HPDE6-E6E7 (cell line): Measurements from ENCODE around the gene ABCA2.

Experiments
- DNase-seq: peaks from one replicate; pipeline ENCODE4 v3.0.0; 2011; ENCODE audit warnings: missing footprints; ENCODE audit errors: extremely low spot score

Gene ABCA2

DNA sequence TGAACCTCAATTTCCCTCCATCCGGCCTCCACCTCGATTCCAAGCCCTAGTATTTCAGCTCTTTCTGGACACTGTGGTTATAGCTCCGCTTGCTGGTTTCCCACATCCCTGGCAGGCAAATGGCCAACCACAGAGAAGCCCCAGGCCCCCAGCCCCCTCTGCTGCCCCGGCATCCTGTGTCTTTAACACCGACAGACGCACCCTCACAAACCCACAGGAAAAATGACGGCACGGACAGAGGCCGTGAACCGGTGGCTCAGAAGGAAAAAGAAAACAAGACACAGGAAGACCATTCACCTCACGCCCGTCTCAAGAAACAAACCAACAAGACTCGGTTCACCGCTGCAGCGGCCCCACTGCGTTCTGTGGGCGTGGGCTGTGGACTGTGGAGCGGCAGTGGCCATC lies 30.2 kb downstream of the ABCA2 start:
- DNase-seq: no peak

DNA sequence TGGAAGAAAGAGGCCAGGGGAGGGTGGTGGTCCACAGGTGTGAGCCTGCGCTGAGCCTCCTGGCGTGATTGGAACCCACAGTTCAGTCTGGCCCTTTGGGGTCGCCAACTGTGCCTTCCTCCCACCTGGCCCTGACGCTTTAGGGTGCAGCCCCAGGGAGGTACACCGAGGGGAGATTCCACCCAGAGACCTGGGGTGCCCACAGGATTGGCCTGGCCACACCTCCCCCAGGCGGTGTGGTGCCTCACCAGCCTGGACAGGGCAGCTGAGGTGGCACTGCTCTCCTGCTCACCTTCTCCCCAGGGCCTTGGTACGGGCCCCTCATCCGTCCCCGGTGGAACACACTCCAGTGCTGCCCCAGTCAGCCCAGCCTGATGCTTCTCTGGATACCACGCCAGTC lies 30.7 kb downstream of the ABCA2 start:
- no peak for DNase-seq

DNA sequence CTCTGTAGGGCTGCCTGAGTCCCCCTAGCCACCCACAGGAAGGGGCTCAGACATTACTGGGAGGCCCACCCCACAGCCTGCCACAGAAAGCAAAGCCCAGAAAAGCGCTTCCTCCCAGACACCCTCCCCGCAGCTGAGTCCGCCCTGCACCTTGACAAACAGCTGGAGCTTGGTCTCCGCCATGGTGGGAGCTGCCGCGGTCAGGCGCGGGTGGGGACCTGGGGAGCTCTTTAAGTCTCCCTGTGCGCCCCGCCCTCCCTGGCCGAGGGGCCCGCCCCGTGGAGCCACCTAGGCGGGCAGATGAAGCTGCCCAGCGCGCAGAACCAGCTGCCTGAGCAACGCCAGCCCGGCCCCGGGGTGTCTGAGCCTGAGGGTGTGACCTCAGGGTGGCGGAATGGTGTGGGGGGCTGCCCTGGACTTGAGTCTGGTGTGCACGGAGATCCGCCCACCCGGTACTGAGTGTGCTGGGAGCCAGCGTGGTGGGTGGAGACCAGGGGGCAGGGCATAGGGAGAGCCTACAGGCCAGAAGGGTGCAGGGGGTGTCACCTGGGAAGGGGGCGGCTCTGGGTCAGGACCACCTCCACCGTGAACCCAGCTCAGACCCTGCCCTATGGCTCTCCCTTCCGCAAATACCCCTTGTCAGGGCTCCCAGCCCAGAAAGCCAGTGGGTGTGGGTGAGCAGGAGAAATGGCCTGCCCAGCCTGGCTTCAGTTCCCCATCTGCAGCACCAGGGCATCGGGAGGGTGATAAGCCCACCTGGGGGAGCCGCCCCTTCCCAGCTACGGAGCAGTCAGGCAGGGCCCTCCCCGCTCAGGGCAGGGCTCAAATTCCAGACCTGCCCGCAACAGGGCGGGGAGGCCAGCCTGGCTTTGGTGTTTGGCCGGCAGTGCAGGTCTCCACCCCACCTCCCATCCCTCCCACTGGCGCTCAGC lies 31.4 kb downstream of the ABCA2 start, which contains the start of gene CLIC3:
CLIC3 (minus strand) TSS at position 208 of the 932 bp plus-strand sequence; CDS start at position 183, 25 bp downstream.
- peak; percentile 55 for DNase-seq

DNA sequence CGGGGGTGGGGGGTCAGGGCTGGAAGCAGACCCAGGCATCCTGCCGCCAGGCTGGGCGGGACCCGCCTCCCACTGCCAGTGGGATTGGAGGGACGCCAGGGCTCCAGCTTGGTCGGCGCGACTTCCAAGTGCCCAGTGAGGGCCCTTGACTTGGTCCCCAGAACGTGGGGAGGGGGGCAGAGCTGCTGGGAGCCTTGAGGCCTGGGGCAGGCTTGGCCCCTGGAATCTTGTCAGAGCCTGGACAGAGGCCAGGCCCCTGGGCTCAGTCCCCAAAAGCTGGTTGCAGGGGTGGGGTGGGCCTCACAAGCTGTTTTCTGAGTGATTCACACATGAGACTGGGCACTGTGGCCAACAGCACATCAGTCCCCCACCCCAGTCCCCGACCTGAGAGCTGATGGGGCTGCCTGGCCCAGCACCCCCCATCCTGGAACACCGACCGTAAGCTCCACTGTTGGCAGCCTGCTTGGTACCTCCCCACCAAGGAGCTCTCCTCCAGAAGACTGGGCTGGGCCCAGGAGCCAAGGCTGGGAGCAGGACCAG lies 32.2 kb downstream of the ABCA2 start:
- DNase-seq: no peak

DNA sequence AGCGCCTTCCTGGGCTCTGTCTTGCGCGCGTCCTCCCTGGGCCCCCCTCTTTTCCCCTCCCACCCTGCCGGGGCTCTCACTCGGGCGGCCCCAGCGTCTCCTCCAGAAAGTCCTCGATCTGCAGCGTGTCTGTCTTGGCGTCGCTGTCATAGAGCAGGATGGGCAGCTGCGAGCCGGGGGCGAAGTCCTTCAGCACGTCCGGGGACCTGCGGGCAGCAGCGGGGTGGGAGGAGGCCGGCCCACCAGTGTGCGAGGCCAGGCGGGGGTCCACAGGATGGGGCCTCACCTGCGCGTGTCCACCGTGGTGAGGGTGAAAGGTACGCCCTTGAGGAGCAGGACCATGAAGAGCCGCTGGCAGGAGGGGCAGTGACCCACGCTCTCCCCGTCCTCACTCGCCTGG lies 32.7 kb downstream of the ABCA2 start:
- no peak for DNase-seq

DNA sequence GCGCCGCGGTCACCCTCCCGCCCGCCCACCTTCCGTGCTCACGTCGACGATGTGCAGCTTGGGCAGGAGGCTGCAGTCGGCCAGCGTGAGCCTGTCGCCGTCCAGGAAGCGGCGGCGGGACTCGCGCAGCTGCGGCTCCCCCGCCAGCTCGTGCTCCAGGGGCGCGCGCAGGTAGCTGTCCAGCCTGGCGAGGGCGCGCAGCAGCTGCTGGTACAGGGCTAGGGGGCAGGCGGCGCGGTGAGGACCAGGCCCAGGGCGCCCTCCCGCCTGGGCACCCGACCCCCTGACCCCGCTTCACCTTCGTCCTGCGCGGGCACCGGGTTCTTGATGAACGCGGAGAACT lies 33.2 kb downstream of the ABCA2 start:
- DNase-seq: no peak

DNA sequence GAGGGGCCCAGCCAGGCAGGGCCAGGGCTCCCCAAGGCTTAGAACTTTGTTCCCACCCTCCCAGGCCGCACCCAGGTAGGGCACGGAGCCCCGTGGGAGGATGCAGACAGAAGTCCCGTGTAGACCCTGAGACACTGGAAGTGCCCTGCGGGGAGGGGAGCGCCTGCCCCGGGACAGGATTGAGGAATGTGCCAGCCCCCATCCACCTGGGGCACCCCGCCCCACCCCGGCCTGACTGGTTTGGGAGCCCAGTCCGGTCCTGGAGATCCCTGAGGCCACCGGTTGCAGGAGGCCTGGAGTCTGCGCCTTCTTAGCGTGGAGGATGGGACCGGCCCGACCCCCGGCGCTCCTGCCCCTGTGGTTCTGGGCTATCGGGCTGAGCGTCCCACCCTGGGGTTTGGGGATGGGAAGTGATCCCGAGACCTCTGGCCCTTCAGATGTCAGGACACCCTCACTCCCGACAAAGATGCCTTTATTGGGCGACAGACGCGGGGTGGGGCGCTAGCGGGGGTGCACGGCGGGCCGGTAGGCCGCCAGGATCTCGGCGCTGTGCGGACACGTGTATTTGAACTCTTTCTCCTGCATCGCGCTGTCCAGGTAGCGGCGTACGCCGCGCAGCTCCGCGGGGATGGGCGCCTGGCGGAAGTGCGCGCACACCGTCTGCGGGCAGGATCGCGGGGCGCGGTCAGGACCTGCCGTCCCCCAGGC lies 33.7 kb downstream of the ABCA2 start:
- no peak for DNase-seq

DNA sequence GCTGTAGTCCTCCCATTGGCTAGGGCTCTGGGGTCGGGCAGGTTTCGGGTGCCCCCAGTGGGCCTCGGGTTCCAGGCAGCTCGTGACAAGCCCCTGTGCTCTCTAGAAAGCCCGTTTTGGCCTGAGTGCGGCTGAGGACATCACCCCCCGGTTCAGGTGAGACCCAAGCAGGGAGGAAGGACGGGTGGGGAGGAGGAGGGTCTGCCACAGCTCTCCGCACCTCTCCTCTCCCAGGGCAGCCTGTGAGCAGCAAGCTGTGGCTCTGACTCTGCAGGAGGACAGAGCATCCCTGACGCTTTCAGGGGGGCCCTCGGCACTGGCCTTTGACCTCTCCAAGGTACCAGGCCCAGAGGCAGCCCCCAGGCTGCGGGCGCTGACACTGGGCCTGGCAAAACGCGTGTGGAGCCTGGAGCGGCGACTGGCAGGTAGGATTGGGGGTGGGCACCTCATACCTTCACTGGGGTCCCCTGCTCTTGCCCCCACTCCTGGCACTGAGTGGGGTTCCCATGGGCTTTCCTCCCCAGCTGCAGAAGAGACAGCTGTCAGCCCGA lies 35.1 kb downstream of the ABCA2 start:
- no peak for DNase-seq

DNA sequence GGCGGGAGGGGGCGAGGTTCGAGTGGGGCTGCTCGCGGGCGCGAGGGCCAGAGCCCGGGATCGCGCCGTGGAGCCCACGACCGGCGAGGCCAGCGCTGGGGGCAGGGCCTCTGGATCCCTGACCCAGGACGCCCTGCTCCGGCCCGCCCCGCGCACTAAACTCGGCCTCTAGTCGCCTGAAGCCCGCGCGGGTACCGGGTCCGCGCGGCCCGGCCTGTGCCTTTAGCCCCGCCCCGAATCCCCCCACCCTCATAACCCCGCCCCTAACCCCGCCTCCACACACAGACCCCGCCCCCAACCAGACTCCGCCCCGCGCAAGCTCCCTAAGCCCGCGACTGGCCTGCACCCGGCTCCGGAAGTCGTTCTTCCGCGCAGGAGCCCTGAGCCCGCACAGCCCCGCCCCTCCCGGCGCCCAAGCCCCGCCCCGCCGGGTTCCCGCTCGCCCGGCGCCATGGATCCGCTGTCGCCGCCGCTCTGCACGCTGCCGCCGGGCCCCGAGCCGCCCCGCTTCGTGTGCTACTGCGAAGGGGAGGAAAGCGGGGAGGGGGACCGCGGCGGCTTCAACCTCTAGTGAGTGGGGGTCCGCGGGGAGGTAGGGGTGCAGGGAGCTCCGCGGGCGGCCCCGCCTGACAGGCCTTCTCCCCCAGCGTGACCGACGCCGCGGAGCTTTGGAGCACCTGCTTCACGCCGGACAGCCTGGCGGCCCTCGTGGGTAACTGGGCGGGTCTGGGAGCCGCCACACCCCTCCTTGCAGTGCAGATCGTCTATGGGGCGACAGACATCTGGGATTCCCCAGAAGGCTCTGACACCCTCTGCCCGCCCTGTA lies 35.8 kb downstream of the ABCA2 start, which contains the start of gene PAXX:
PAXX (plus strand) TSS at position 430 of the 826 bp plus-strand sequence; CDS start at position 452, 22 bp downstream.
- peak; percentile 94 for DNase-seq

DNA sequence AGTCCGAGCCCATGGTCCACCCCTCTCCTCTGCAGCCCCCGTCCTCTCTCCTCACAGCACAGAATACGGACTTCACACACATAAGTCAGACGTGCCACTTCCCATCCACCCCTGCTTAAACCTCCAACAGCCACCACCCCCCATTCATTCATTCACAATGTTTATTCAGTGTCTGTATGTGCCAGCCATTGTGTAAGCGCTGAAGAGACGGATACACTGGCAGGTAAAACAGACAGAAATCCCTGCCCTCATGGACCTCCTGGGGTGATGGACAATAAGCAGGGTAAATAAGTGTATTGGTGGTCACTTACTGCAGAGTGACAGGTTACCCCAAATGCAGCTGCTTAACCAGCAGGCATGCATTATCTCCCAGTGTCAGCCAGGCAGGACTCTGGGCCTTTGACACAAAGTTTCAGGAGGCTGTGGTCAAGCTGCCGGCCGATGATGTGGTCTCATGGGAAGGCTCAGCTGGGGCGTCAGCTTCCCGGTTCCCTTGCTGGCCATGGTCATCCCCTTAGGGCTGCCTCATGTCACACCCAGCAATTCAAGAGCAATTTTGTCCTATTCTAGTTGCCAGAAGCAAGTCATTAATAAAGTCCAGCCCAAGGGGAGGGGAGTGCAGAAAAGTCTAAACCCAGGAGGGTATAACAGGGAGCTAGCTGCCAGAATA lies 37.7 kb downstream of the ABCA2 start:
- no peak for DNase-seq

DNA sequence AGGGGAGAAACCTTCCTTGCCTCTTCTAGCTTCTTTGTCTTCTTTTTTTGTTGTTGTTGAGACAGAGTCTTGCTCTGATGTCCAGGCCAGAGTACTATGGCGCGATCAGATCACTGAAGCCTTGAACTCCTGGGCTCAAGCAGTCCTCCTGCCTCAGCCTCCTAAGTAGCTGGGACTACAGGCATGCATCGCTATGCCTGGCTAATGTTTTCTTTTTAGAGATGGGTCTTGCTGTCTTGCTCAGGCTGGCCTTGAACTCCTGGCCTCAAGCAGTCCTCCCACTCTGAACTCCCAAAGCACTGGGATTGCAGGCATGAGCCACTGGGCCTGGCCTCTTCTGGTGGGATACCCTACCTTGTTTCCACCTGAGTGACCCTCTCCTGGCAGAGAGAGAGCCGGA lies 39.2 kb downstream of the ABCA2 start:
- DNase-seq: no peak

DNA sequence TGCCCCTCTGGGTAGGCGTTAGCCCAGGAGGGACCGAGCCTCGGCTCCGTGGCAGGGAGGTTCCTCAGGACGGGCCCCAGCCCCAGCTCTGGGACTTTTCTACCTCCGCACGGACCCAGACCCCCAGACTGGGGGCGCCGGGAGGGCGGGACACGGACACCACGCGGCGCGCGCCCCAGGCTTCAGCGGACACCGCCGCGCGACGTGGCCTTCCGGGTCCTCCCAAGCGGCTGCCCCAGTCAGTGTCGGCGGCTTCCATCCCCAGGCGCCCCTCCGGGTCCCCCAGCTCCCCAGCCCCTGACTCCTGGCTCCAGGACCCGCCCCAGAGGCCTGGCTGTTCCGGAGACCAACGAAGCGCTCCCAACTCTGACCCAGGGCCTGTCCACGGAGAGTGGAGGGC lies 42.2 kb downstream of the ABCA2 start:
- no peak for DNase-seq

DNA sequence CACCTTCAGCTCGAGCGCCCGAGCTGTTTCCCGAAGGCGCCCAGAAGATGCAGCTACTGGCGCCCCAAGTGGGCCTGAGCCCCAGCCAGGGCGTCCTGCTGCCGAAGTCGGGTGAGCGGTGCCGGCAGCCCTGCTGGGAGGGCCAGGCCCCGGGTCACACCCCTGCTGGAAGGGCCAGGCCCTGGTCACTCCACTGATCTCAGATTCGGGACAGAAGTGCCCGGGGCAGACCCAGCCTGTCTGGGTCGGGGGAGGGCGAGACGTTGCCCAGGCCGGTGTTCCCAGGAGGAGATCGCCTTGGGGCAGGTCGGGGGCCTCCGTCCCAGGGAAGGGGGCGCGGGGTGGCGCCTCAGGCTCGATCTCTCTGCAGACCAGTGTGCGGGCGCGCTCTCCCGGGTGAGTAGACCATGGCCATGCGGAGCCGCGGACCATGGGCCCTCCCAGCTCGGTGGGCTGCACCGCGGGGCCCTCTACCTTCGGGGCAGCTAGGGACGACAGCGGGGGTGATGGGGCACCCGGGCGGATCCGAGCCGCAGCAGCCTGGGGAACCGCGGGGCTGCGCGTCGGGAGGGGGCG lies 42.9 kb downstream of the ABCA2 start:
- DNase-seq: no peak

DNA sequence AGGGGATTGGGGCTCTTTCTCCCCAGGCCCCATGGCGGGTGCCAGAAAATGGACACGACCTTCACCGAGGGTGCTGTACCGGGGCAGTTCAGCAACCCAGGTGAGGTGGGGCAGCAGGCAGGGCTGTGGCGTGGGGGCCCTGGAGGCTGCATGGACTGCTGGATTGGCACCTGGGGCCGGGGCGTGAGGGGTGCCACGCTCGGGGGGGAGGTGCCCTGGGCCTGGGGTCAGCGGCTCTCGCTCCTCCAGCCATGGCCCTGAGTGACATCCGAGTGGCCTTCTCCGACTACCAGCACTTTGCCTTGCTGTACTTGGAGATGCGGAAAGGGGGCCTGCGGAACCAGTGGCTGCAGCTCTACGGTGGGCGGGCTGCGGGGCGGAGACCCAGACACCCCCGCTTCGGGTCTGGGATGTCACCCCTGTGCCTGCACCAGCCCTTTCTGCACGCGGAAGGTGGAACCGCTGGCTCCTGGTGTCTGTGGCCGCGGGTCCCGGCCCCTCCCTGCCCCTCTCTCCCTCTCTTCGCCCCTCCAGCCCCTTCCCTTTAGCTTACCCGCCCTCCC lies 43.5 kb downstream of the ABCA2 start:
- no peak for DNase-seq

DNA sequence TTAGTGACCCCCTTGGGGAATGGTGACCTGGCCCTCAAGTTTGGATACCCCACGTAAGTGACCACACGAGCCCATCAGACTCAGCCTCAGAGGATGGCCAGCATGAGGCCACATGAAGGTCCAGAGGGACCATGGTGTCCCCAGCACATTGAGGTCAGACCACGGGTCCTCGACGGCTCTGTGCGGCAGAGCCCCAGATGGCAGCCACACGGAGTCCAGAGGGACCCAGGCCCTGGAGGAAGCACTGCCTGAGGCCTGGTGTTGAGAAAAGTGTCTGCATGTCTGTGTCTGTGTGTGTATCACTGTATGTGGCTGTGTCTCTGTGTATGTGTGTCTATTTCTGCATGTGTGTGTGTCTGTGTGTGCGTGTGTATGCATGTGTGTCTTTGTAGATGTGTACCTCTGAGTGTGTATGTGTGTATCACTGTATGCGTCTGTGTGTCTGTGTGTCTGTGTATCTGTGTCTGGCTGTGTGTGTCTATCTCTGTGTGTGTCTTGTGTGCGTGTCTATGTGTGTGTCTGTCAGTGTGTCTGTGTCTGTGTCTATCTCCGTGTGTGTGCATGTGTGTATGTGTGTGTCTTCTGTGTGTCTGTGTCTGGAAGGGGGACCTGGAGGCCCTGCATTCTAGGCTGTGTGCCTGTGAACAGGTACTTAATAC lies 44.3 kb downstream of the ABCA2 start:
- DNase-seq: no peak

DNA sequence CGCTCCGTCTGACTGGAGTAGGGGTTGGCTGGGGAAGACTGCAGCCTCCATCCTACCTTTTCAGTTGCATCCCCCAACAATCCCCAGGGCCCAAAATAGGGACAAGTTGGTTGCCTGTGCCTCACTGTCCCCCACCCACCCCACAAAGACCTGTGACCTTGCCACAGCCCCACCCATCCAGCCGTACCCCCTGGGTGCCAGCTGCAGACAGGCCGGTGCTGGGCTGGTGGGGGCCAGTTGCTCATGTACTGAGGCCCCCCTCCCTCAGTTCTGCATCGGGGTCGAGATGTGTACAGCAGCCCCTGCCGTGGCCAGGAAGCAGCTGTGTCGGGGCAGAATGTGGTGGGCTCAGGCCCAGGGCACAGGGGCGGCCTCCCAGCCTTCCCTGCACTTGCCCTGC lies 44.9 kb downstream of the ABCA2 start:
- no peak for DNase-seq

DNA sequence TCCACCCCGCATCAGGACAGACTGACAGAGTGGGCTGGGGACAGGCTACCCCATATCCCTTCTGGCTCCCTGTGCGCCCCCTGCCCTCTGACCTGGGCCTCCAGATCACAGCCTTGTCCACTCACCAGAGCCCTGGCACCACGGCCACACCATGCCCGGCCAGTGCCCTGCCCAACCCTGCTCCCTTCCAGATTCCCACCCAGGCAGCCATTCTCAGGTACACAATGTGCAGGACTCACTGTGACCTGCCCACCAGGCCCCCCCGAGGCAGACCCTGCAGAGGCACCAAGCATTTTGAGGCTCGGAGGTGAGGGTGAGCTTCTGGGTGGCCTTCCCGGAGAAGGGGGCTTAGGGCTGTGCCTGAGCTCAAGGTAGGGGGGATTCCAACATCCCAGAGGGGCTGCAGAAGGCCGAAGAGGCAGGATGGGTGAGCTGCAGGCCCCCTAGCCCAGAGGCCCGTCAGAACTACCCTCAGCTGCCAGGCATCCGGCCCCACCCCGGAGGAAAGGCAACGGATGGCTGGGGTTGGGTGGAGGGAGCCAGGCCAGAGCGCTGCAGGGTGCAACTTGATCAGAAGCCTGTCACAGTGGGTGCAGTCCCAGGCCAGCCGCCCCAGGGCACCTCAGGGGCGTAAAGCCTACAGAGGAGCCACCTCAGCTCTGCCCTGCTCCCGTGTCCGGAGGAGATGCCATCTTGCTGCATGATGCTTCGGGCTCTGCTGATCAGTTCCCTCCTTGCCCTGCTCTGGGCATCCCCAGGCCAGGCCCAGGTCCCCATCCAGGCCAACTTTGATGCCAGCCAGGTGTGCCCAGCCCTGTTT lies 45.6 kb downstream of the ABCA2 start, which contains the start of gene LCNL1:
LCNL1 (plus strand) TSS at position 762 of the 820 bp plus-strand sequence. CDS start 594 bp downstream, outside the sequence.
- DNase-seq: no peak

DNA sequence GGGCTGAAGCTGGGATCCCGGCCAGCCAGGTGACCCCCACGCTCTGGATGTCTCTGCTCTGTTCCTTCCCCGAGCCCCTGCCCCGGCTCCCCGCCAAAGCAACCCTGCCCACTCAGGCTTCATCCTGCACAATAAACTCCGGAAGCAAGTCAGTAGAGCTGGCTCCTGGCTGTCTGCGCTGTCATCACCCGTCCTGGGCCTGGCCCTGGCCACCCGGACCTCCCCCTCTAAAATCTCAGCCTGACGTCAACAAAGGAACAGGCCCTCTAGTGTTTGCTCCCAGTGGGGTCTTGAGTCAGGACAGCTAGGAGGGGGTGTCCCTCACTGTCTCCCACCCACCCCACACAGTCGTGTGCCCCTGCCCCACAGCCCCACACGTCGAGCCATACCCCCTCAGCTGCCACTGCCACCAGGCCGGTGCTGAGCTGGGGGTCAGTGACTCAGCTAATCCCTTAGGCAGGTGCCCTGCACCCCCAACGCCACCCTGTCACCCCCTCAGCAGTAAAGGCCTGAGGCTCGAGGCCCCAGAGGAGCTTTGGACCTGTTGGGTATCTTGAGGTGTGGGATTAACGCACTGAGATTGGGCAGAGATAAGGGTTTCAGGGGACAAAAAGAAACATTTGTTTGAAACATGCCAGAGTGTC lies 46.3 kb downstream of the ABCA2 start:
- DNase-seq: no peak
